Activated naive CD8-positive, alpha-beta T cell treated with anti-CD3 and anti-CD28 coated beads for 36 hours (primary cell): ENCODE measurements around the gene TXN. TPM values are rescaled to one million over a fixed set of nuclear protein-coding genes. Genes with fewer than 3 reads are reported as not detected.

Source experiments
- DNase-seq: peaks from one replicate; pipeline ENCODE4 v3.0.0; 2021
- H3K27ac Mint-ChIP-seq: one replicate; pipeline ENCODE4 v1.8.0; 2022; ENCODE audit warnings: mild to moderate bottlenecking, moderate library complexity, mixed read lengths
- H3K27me3 Mint-ChIP-seq: one replicate; pipeline ENCODE4 v1.8.0; 2022; ENCODE audit warnings: mild to moderate bottlenecking, mixed read lengths
- H3K36me3 Mint-ChIP-seq: one replicate; pipeline ENCODE4 v1.8.0; 2021; ENCODE audit warnings: mild to moderate bottlenecking, mixed read lengths
- H3K4me1 Mint-ChIP-seq: one replicate; pipeline ENCODE4 v1.8.0; 2021; ENCODE audit warnings: mixed read lengths
- H3K4me3 Mint-ChIP-seq: one replicate; pipeline ENCODE4 v1.8.0; 2022; ENCODE audit warnings: mild to moderate bottlenecking, moderate library complexity, mixed read lengths
- H3K9me3 Mint-ChIP-seq: one replicate; pipeline ENCODE4 v1.8.0; 2022; ENCODE audit warnings: mixed read lengths
- total RNA-seq, 2 experiments: library from RNA; stranded (reverse); gene quantifications; one replicate each; pipeline ENCODE4 v1.2.3, GENCODE V29; 2021

TXN gene
- total RNA-seq, 2 experiments from 2014 or later, result 321 to 327 TPM

DNA sequence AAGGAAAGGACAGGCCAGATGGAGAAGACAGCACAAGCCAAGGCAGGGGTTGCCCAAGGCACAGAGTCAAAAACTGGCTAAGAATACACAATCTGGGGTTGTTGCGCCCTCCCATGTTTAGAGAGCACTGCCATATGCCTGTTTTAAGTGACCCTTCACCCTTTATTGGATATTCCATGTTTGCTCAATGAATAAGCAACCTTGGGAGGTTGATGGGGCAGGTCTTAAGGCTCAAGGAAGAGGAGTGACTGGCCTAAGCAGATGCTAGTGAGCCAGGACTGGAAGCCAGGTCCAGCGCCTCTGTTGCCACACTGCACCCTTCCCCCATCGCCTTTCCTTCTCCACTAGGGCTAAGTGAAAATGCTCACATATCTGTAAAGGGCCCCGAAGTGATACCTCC lies 6.7 kb downstream of the TXN start:
- Mint-ChIP-seq H3K27me3 (no peaks in the 10 kb centered on the region), H3K27ac (no peak overlapping the region), H3K4me1 (peaks cover 27% of the 10 kb centered on the region), H3K4me3 (no peak overlapping the region), H3K36me3 (peaks cover 59% of the 10 kb centered on the region), H3K9me3 (no peaks in the 10 kb centered on the region)
- no peak for DNase-seq

DNA sequence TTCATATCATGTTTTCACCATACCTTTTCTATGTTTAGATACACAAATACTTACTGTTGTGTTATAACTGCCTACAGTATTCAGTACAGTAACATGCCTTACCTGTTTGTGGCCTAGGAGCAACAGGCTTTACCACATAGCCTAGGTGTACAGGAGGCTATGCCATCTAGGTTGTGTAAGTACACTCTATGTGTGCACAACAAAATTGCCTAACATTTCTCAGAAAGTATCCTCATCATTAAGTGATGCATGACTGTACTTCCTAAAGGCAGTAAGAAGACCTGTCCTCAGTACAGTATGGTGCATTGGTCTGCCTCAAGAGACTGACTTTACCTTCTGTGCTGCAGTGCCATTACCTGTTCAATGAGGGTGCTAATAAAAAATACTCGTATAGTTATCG lies 7.9 kb downstream of the TXN start:
- Mint-ChIP-seq H3K4me1 (peaks cover 15% of the 10 kb centered on the region), H3K4me3 (no peak overlapping the region), H3K36me3 (peaks cover 53% of the 10 kb centered on the region), H3K27ac (no peak overlapping the region), H3K9me3 (no peaks in the 10 kb centered on the region), H3K27me3 (no peaks in the 10 kb centered on the region)
- no peak for DNase-seq

DNA sequence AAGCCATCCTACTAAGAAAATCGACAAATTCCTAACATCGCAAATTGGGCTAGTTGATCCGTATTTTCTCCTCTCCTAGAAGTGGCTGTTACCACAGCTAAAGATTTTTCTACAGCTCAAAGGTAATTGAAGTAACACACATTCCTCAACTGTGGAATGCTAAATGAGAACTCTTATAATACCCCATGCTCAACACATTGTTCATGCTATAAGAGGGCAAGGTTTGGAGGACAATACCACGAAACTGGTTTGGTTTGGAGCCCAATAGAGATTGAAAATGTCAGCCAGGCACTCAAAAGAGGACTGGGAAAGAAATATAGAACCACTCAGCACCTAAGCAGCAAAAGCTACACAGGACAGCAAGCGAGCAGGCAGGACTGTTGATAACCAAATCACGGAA lies 10.1 kb downstream of the TXN start:
- DNase-seq, result no peak
- H3K4me1 Mint-ChIP-seq, result peaks cover 7% of the 10 kb centered on the region
- no peak overlapping the region for H3K27ac Mint-ChIP-seq
- peaks cover 46% of the 10 kb centered on the region for H3K36me3 Mint-ChIP-seq
- H3K4me3 Mint-ChIP-seq, result no peak overlapping the region
- H3K27me3 Mint-ChIP-seq, result no peaks in the 10 kb centered on the region
- H3K9me3 Mint-ChIP-seq, result no peaks in the 10 kb centered on the region

- no peak overlapping the region for H3K27ac Mint-ChIP-seq
- DNase-seq, result no peak
- H3K9me3 Mint-ChIP-seq, result no peaks in the 10 kb centered on the region
- H3K4me3 Mint-ChIP-seq, result no peak overlapping the region
- no peaks in the 10 kb centered on the region for H3K4me1 Mint-ChIP-seq
- H3K27me3 Mint-ChIP-seq, result no peaks in the 10 kb centered on the region
- H3K36me3 Mint-ChIP-seq, result peaks cover 35% of the 10 kb centered on the region
These were observed 11.7 kb downstream of the TXN start for GRCh38 chr9:110244616-110245015.

DNA sequence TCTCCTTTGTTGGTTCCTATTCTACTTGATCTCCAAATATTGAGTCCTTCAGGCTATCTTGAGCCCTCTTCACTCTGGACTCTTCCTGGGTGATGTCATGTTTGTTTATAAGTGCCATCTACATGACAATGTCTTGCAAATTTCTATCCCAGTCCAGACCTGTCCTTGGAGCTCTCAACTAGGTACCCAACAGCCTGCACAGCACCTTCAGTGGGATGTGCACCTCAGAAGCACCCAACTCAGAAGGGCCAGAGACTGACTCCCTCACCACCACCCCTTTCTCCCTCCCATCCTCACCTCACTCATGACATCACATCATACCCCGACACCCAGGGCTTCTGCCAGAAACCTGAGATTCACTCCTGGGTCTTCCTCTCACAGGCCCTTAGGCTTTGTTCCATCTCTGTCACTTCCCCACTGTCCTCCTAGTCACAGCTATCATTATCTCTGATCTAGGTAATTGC lies 14.4 kb downstream of the TXN start:
- no peak overlapping the region for H3K27ac Mint-ChIP-seq
- peaks cover 26% of the 10 kb centered on the region for H3K36me3 Mint-ChIP-seq
- no peak overlapping the region for H3K4me3 Mint-ChIP-seq
- H3K9me3 Mint-ChIP-seq, result no peaks in the 10 kb centered on the region
- no peaks in the 10 kb centered on the region for H3K27me3 Mint-ChIP-seq
- DNase-seq, result no peak
- no peaks in the 10 kb centered on the region for H3K4me1 Mint-ChIP-seq

DNA sequence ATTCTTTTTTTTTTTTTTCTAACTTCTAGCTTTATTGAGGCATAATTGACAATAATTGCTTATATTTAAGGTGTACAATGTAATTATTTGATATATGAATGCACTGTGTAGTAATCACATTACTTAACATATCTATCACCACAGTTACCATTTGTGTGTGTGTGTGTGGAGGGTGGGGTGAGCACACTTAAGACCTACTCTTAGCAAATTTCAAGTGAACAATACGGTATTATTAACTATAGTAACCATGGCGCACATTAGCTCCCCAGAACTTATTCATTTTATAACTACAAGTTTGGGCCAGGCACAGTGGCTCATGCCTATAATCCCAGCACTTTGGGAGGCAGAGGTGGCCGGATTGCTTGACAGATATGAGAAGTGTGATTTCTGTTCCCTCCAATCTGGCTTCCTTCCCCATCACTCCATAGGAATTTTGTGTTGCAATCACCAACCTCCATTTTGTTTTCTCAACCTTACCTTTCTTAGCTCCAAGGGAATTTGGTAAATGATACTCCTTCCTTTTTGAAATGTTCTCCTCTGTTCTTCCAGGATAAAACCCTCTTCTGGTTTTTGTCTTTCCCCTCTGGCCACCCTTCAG lies 14.9 kb downstream of the TXN start:
- Mint-ChIP-seq H3K4me3 (no peak overlapping the region), H3K27me3 (no peaks in the 10 kb centered on the region), H3K27ac (no peak overlapping the region), H3K4me1 (no peaks in the 10 kb centered on the region), H3K9me3 (no peaks in the 10 kb centered on the region), H3K36me3 (peaks cover 21% of the 10 kb centered on the region)
- DNase-seq, result no peak

DNA sequence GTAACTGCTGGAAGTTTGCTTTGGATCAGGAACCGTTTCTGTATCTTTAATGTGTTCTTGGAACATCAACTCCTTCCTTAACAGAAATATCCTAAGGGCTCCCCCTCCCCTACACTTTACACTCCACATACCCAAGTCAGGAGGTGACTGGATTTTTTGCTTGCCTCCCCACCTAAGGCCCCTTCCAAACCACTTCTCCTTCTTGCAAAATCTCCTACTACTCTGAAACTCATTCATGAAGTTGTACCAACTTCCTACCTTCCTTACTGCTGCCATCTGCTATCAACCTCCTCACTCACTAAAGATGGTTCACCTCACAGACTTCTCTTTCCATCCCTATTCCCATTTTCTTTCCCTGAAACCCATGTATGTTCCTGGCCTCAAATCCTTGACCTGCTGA lies 16.1 kb downstream of the TXN start:
- no peak overlapping the region for H3K4me3 Mint-ChIP-seq
- no peaks in the 10 kb centered on the region for H3K9me3 Mint-ChIP-seq
- no peaks in the 10 kb centered on the region for H3K27me3 Mint-ChIP-seq
- H3K36me3 Mint-ChIP-seq, result peaks cover 15% of the 10 kb centered on the region
- no peak for DNase-seq
- H3K27ac Mint-ChIP-seq, result no peak overlapping the region
- no peaks in the 10 kb centered on the region for H3K4me1 Mint-ChIP-seq

- no peaks in the 10 kb centered on the region for H3K4me1 Mint-ChIP-seq
- no peak for DNase-seq
These were observed 28.0 kb downstream of the TXN start for GRCh38 chr9:110228321-110228720.

DNA sequence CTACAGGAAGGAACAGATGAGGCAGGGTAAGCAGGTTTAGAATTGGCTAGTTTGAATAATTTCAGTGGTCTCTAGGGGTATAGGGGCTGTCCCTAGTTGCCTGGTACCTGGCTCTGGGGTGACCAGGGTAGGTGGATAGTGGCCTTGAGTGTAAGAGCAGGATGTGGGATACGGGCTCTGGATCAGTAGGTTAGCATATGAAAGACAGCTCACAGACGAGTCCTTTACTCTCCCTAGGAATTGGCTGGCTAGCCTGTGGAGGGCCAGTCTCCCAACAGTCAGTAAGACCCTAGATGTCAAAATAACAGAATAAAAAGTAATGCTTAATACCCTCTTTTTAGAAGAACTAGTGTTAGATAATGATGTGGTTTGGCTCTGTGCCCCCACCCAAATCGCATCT lies 31.7 kb downstream of the TXN start:
- H3K36me3 Mint-ChIP-seq, result no peaks in the 10 kb centered on the region
- H3K4me1 Mint-ChIP-seq, result no peaks in the 10 kb centered on the region
- no peak overlapping the region for H3K4me3 Mint-ChIP-seq
- H3K27me3 Mint-ChIP-seq, result peaks cover 18% of the 10 kb centered on the region
- no peak overlapping the region for H3K27ac Mint-ChIP-seq
- H3K9me3 Mint-ChIP-seq, result no peaks in the 10 kb centered on the region
- DNase-seq, result no peak

More at GRCh38 chr9:110228321-110228720, 28.0 kb downstream of the TXN start:
- no peak overlapping the region for H3K27ac Mint-ChIP-seq
- no peaks in the 10 kb centered on the region for H3K9me3 Mint-ChIP-seq
- H3K36me3 Mint-ChIP-seq, result no peaks in the 10 kb centered on the region
- H3K4me3 Mint-ChIP-seq, result no peak overlapping the region
- H3K27me3 Mint-ChIP-seq, result peaks cover 19% of the 10 kb centered on the region

DNA sequence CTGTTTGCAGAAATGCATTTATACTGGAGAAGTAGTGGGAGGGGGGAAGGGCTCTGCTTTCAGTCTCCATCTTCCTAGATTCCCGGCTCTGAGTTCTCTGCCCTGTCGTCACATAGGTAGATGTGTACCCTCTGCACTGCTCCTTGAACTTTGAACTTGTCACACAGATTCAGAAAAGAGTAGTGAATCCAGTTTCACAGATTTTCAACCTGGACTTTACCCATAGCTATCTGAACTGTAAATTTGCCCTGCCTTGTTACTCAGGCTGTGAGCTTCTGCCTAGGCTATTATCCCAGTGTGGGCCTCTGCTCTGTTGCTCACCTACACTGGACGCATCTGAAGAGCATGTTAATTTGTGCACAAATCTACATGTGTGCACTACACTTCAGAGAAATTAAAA lies 35.5 kb downstream of the TXN start:
- H3K4me1 Mint-ChIP-seq, result no peaks in the 10 kb centered on the region
- H3K27me3 Mint-ChIP-seq, result peaks cover 13% of the 10 kb centered on the region
- no peak overlapping the region for H3K4me3 Mint-ChIP-seq
- no peaks in the 10 kb centered on the region for H3K9me3 Mint-ChIP-seq
- no peaks in the 10 kb centered on the region for H3K36me3 Mint-ChIP-seq
- DNase-seq, result no peak
- H3K27ac Mint-ChIP-seq, result no peak overlapping the region

DNA sequence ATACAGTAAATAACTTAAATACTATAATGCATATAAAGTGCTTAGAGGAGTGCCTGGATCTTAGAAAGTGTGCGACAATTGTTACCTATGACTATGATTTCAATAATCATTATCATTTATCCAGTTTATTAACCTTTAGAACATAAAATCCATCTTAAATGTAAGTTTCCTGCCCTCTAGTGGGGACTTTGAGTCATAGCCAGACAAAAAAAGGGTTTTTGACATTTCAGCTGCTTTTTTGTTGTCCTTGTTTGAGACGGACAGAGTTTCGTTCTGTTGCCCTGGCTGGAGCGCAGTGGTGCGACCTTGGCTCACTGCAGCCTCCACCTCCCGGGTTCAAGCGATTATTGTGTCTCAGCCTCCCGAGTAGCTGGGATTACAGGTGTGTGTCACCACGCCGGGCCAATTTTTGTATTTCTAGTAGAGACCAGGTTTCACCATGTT lies 38.6 kb downstream of the TXN start:
- Mint-ChIP-seq H3K36me3 (no peaks in the 10 kb centered on the region), H3K27me3 (peaks cover 4% of the 10 kb centered on the region), H3K9me3 (no peaks in the 10 kb centered on the region), H3K27ac (no peak overlapping the region), H3K4me1 (no peaks in the 10 kb centered on the region), H3K4me3 (no peak overlapping the region)
- no peak for DNase-seq

DNA sequence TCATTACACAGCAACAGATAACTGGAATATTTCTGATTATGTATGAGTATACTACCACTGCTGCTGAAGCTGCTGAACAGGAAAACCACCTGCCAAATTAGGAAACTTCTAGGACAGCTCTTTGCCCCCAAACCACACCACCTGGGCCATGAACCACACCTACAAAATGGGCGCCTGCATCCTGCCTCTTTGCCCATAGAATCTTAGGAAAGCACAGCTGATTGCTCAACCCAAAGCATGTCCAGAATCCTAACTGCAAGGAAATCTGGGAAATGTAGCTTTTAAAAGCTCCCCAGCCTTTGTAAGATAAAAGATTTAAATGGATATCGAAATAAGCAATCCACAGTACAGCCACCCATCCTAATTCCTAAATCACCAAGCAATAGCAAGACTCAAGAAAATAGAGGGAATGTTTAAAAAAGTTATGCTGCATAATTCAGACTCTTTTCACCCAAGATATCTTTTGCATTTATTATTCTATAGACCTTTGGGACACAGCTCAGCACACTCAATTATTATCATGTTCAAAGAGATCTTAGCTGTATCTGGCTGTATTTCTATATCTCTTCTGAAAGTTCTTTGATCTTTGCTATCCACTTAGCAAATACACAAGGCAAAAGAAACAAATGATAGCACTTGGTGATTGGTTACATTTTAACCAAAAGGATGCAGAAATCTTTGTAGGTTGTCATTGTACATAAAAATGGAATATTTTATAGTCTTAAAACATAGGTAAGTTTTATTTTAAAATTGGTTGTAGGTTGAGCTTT lies 41.5 kb downstream of the TXN start:
- Mint-ChIP-seq H3K27me3 (no peaks in the 10 kb centered on the region), H3K9me3 (peaks cover 2% of the 10 kb centered on the region), H3K4me1 (no peaks in the 10 kb centered on the region), H3K27ac (no peak overlapping the region), H3K4me3 (no peak overlapping the region), H3K36me3 (no peaks in the 10 kb centered on the region)
- DNase-seq, result no peak

GRCh38 chr9:110214090-110214489 lies 42.2 kb downstream of the TXN start:
- Mint-ChIP-seq H3K4me1 (no peaks in the 10 kb centered on the region), H3K27ac (no peak overlapping the region), H3K36me3 (no peaks in the 10 kb centered on the region), H3K4me3 (no peak overlapping the region), H3K9me3 (peaks cover 2% of the 10 kb centered on the region), H3K27me3 (no peaks in the 10 kb centered on the region)
- no peak for DNase-seq

- Mint-ChIP-seq H3K4me1 (no peaks in the 10 kb centered on the region), H3K27ac (no peak overlapping the region)
These were observed 42.8 kb downstream of the TXN start for GRCh38 chr9:110213413-110214044.

GRCh38 chr9:110208031-110208430 lies 48.3 kb downstream of the TXN start, which contains the start of gene C9orf152:
C9orf152 (minus strand) TSS chr9:110208159; CDS start chr9:110207579, 580 bp downstream.
- H3K4me3 Mint-ChIP-seq, result no peak within 1 kb of the TSS
- H3K36me3 Mint-ChIP-seq, result no peaks in the 10 kb centered on the region
- DNase-seq, result no peak
- H3K9me3 Mint-ChIP-seq, result peaks cover 2% of the 10 kb centered on the region
- no peak within 1 kb of the TSS for H3K27ac Mint-ChIP-seq
- H3K27me3 Mint-ChIP-seq, result no peaks in the 10 kb centered on the region
- H3K4me1 Mint-ChIP-seq, result no peaks in the 10 kb centered on the region

More at GRCh38 chr9:110213413-110214044, 42.8 kb downstream of the TXN start:
- Mint-ChIP-seq H3K36me3 (no peaks in the 10 kb centered on the region), H3K9me3 (peaks cover 2% of the 10 kb centered on the region), H3K27me3 (no peaks in the 10 kb centered on the region), H3K4me3 (no peak overlapping the region)
- no peak for DNase-seq
